Neutrophil (primary cell): ENCODE data around the gene TIMP2.

Source experiments
- H3K27ac ChIP-seq: fragments of 200-600 bp; sonication (generic); 2 replicates; pipeline ENCODE4 v1.5.1; 2016; ENCODE audit warnings: mild to moderate bottlenecking, moderate library complexity
- H3K27me3 ChIP-seq: fragments of 200-600 bp; sonication (generic); 2 replicates; pipeline ENCODE4 v1.6.0; 2016; ENCODE audit warnings: mild to moderate bottlenecking
- H3K36me3 ChIP-seq: fragments of 200-600 bp; sonication (generic); 2 replicates; pipeline ENCODE4 v1.5.1; 2017
- H3K4me1 ChIP-seq, 2 experiments: fragments of 200-600 bp in 1 of 2; sonication (generic) in 1 of 2; 1 replicate in 1 of 2; 2 replicates in 1 of 2; pipeline versions ENCODE4 v1.5.1 to v1.6.1; 2013 to 2016; ENCODE audit warnings: low read depth in 1 of 2, low read length in 1 of 2, mild to moderate bottlenecking in 1 of 2, moderate library complexity in 1 of 2; ENCODE audit not compliant: control insufficient read depth in 1 of 2, insufficient read depth in 1 of 2
- H3K4me3 ChIP-seq, 2 experiments: fragments of 200-600 bp in 1 of 2; sonication (generic) in 1 of 2; 1 replicate in 1 of 2; 2 replicates in 1 of 2; pipeline ENCODE4 v1.5.1; 2013 to 2016; ENCODE audit warnings: low read depth in 1 of 2, low read length in 1 of 2, mild to moderate bottlenecking in 1 of 2, moderate library complexity in 1 of 2
- H3K9me3 ChIP-seq: fragments of 200-600 bp; sonication (generic); 2 replicates; pipeline ENCODE4 v1.5.1; 2016
- CTCF ChIP-seq: fragments of 200-600 bp; sonication (generic); IDR thresholded peaks from 2 replicates; pipeline ENCODE4 v1.5.1; 2016; ENCODE audit warnings: antibody characterized with exemption

TIMP2 gene

GRCh38 chr17:78819402-78819801 lies 105.8 kb downstream of the TIMP2 start:
- no peaks in the 10 kb centered on the region for H3K27me3 ChIP-seq
- TF ChIP-seq CTCF = no peak
- H3K9me3 ChIP-seq = no peaks in the 10 kb centered on the region
- H3K27ac ChIP-seq = no peak overlapping the region
- H3K36me3 ChIP-seq = peaks cover 11% of the 10 kb centered on the region
- peaks cover 6 to 13% of the 10 kb centered on the region in 2 experiments for H3K4me1 ChIP-seq
- H3K4me3 ChIP-seq = no peak overlapping the region

- Histone ChIP-seq H3K9me3 (no peaks in the 10 kb centered on the region), H3K27ac (no peak overlapping the region), H3K4me1 (peaks cover 6 to 13% of the 10 kb centered on the region in 2 experiments), H3K27me3 (no peaks in the 10 kb centered on the region), H3K4me3 (no peak overlapping the region), H3K36me3 (peaks cover 15% of the 10 kb centered on the region)
- no peak for TF ChIP-seq CTCF
Observed at GRCh38 chr17:78818932-78819331, 106.3 kb downstream of the TIMP2 start.

GRCh38 chr17:78818152-78818846 lies 106.9 kb downstream of the TIMP2 start:
- H3K27ac ChIP-seq = no peak overlapping the region
- H3K27me3 ChIP-seq = no peaks in the 10 kb centered on the region
- H3K4me1 ChIP-seq = peaks cover 6 to 11% of the 10 kb centered on the region in 2 experiments
- H3K36me3 ChIP-seq = peaks cover 22% of the 10 kb centered on the region
- no peaks in the 10 kb centered on the region for H3K9me3 ChIP-seq
- no peak for TF ChIP-seq CTCF
- no peak overlapping the region for H3K4me3 ChIP-seq

- H3K36me3 ChIP-seq = peaks cover 26% of the 10 kb centered on the region
- no peaks in the 10 kb centered on the region for H3K9me3 ChIP-seq
- H3K27me3 ChIP-seq = no peaks in the 10 kb centered on the region
- no peak overlapping the region for H3K4me3 ChIP-seq
- peaks cover 6% of the 10 kb centered on the region in 2 experiments for H3K4me1 ChIP-seq
- H3K27ac ChIP-seq = no peak overlapping the region
- no peak for TF ChIP-seq CTCF
Observed at GRCh38 chr17:78817123-78817522, 108.1 kb downstream of the TIMP2 start.

- no peak for TF ChIP-seq CTCF
- Histone ChIP-seq H3K4me1 (peaks cover 14 to 15% of the 10 kb centered on the region in 2 experiments), H3K9me3 (no peaks in the 10 kb centered on the region), H3K27ac (no peak overlapping the region), H3K27me3 (no peaks in the 10 kb centered on the region), H3K36me3 (peaks cover 26% of the 10 kb centered on the region), H3K4me3 (no peak overlapping the region)
Observed at GRCh38 chr17:78815696-78816095, 109.5 kb downstream of the TIMP2 start.
